ENCODE results near the gene AKAP8.
"Not testable (repeated sequence)": the region's sequence is repeated elsewhere in the genome, so short reads cannot be mapped to it uniquely, and the experiment has no call there.

Gene AKAP8

DNA sequence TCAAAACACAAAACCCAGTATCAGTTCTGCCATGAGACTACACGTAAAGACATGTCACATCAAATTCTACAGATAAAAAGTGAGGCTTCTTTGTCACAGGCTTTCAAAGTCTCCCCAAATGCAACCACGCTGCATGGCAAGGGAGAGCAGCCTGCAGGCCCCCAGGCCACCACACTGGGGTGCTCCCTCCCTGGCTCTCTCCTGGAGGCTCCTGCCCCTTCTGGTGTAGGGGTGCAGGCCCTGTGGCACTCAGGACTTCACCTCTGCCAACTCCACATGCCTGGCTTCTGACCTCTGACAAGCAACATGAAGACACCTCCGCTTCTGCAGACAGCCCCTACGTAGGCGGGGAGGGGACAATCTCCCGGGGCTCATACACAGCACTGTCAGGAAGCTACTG lies 14.3 kb downstream of the AKAP8 start:
- Histone ChIP-seq H3K27me3 (ENCODE audit: insufficient read depth, insufficient read length) (no peaks in the 10 kb centered on the region), H3K4me1 (ENCODE audit: insufficient read depth, insufficient read length) (no peaks in the 10 kb centered on the region), H3K9me3 (ENCODE audit: insufficient read depth, low read length) (peaks cover 17% of the 10 kb centered on the region; the same call in 1 of the 2 replicates), H3K4me3 (ENCODE audit: insufficient read length, low read depth) (no peak overlapping the region), H3K9ac (ENCODE audit: insufficient read length, low read depth) (no peak overlapping the region), H3K36me3 (ENCODE audit: insufficient read depth, insufficient read length, low read length) (peaks cover 71% of the 10 kb centered on the region)
- no peak for DNase-seq (ENCODE audit: low read depth, low spot score)
- TF ChIP-seq SUZ12 (IDR thresholded peaks at IDR 0.05; ENCODE audit: extremely low read depth, insufficient read depth, insufficient read length) (no peak), YY1 (IDR thresholded peaks at IDR 0.05; ENCODE audit: insufficient read depth, insufficient read length) (no peak), ZNF274 (IDR thresholded peaks at IDR 0.05; ENCODE audit: low read depth, low read length) (no peak)

- not testable (repeated sequence) for H3K4me3 ChIP-seq (ENCODE audit: insufficient read length, low read depth); H3K27me3 ChIP-seq (ENCODE audit: insufficient read depth, insufficient read length); H3K9ac ChIP-seq (ENCODE audit: insufficient read length, low read depth); DNase-seq (ENCODE audit: low read depth, low spot score); H3K4me1 ChIP-seq (ENCODE audit: insufficient read depth, insufficient read length)
- peaks cover 17% of the 10 kb centered on the region; the same call in 1 of the 2 replicates for H3K9me3 ChIP-seq (ENCODE audit: insufficient read depth, low read length)
- H3K36me3 ChIP-seq (ENCODE audit: insufficient read depth, insufficient read length, low read length) = peaks cover 69% of the 10 kb centered on the region
Observed at GRCh38 chr19:15363791-15364190, 15.8 kb downstream of the AKAP8 start.

DNA sequence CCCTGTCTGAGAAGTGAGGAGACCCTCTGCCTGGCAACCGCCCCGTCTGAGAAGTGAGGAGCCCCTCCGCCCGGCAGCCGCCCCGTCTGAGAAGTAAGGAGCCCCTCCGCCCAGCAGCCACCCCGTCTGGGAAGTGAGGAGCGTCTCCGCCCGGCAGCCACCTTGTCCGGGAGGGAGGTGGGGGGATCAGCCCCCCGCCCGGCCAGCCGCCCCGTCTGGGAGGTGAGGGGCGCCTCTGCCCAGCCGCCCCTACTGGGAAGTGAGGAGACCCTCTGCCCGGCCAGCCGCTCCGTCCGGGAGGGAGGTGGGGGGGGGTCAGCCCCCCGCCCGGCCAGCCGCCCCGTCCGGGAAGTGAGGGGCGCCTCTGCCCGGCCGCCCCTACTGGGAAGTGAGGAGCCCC lies 16.5 kb downstream of the AKAP8 start:
- H3K36me3 ChIP-seq (ENCODE audit: insufficient read depth, insufficient read length, low read length) = peaks cover 69% of the 10 kb centered on the region

GRCh38 chr19:15360015-15360414 lies 19.6 kb downstream of the AKAP8 start:
- Histone ChIP-seq H3K36me3 (ENCODE audit: insufficient read depth, insufficient read length, low read length) (peaks cover 66% of the 10 kb centered on the region), H3K9me3 (ENCODE audit: insufficient read depth, low read length) (peaks cover 14% of the 10 kb centered on the region; the same call in 1 of the 2 replicates)
- not testable (repeated sequence) for H3K27me3 ChIP-seq (ENCODE audit: insufficient read depth, insufficient read length); DNase-seq (ENCODE audit: low read depth, low spot score); H3K4me3 ChIP-seq (ENCODE audit: insufficient read length, low read depth); H3K9ac ChIP-seq (ENCODE audit: insufficient read length, low read depth); H3K4me1 ChIP-seq (ENCODE audit: insufficient read depth, insufficient read length)

More for the DNA sequence above, 16.5 kb downstream of the AKAP8 start:
- not testable (repeated sequence) for DNase-seq (ENCODE audit: low read depth, low spot score); H3K4me3 ChIP-seq (ENCODE audit: insufficient read length, low read depth); H3K27me3 ChIP-seq (ENCODE audit: insufficient read depth, insufficient read length); H3K4me1 ChIP-seq (ENCODE audit: insufficient read depth, insufficient read length); H3K9ac ChIP-seq (ENCODE audit: insufficient read length, low read depth)
- peaks cover 17% of the 10 kb centered on the region; the same call in 1 of the 2 replicates for H3K9me3 ChIP-seq (ENCODE audit: insufficient read depth, low read length)

DNA sequence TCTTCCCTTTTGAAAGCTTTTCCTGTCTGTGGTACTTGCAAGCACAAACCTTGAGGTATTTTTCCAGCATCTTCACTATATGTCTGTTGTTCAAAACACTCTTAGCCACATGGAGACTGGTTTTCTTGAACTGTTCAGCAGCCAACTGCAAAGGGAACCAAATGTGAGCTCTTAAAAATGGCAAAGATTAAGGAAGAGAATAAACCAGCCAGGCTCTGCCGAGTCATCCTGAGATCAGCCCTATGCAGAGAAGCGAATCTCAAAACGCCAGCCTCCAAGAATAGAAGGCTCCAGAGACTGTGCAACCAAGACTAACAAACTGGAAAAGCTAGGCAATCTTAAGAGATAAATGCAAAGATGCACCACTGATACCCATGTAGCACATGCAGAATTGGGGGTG lies 20.7 kb downstream of the AKAP8 start:
- DNase-seq (ENCODE audit: low read depth, low spot score) = no peak
- Histone ChIP-seq H3K9me3 (ENCODE audit: insufficient read depth, low read length) (peaks cover 5% of the 10 kb centered on the region; the same call in 1 of the 2 replicates), H3K9ac (ENCODE audit: insufficient read length, low read depth) (no peak overlapping the region), H3K27me3 (ENCODE audit: insufficient read depth, insufficient read length) (no peaks in the 10 kb centered on the region), H3K4me1 (ENCODE audit: insufficient read depth, insufficient read length) (no peaks in the 10 kb centered on the region), H3K36me3 (ENCODE audit: insufficient read depth, insufficient read length, low read length) (peaks cover 72% of the 10 kb centered on the region), H3K4me3 (ENCODE audit: insufficient read length, low read depth) (no peak overlapping the region)
- TF ChIP-seq ZNF274 (IDR thresholded peaks at IDR 0.05; ENCODE audit: low read depth, low read length) (no peak), SUZ12 (IDR thresholded peaks at IDR 0.05; ENCODE audit: extremely low read depth, insufficient read depth, insufficient read length) (no peak), YY1 (IDR thresholded peaks at IDR 0.05; ENCODE audit: insufficient read depth, insufficient read length) (no peak)

GRCh38 chr19:15357906-15358305 lies 21.7 kb downstream of the AKAP8 start:
- Histone ChIP-seq H3K9me3 (ENCODE audit: insufficient read depth, low read length) (peaks cover 5% of the 10 kb centered on the region; the same call in 1 of the 2 replicates), H3K4me3 (ENCODE audit: insufficient read length, low read depth) (no peak overlapping the region), H3K27me3 (ENCODE audit: insufficient read depth, insufficient read length) (no peaks in the 10 kb centered on the region), H3K9ac (ENCODE audit: insufficient read length, low read depth) (no peak overlapping the region), H3K4me1 (ENCODE audit: insufficient read depth, insufficient read length) (no peaks in the 10 kb centered on the region), H3K36me3 (ENCODE audit: insufficient read depth, insufficient read length, low read length) (peaks cover 80% of the 10 kb centered on the region)
- no peak for TF ChIP-seq YY1 (IDR thresholded peaks at IDR 0.05; ENCODE audit: insufficient read depth, insufficient read length)
- TF ChIP-seq SUZ12 (IDR thresholded peaks at IDR 0.05; ENCODE audit: extremely low read depth, insufficient read depth, insufficient read length) = no peak
- TF ChIP-seq ZNF274 (IDR thresholded peaks at IDR 0.05; ENCODE audit: low read depth, low read length) = no peak
- no peak for DNase-seq (ENCODE audit: low read depth, low spot score)

GRCh38 chr19:15354566-15355296 lies 24.9 kb downstream of the AKAP8 start:
- no peaks in the 10 kb centered on the region for H3K27me3 ChIP-seq (ENCODE audit: insufficient read depth, insufficient read length)
- no peak for DNase-seq (ENCODE audit: low read depth, low spot score)
- no peak overlapping the region for H3K9ac ChIP-seq (ENCODE audit: insufficient read length, low read depth)
- no peak for TF ChIP-seq YY1 (IDR thresholded peaks at IDR 0.05; ENCODE audit: insufficient read depth, insufficient read length)
- no peak for TF ChIP-seq SUZ12 (IDR thresholded peaks at IDR 0.05; ENCODE audit: extremely low read depth, insufficient read depth, insufficient read length)
- no peak for TF ChIP-seq ZNF274 (IDR thresholded peaks at IDR 0.05; ENCODE audit: low read depth, low read length)
- peaks cover 64% of the 10 kb centered on the region for H3K36me3 ChIP-seq (ENCODE audit: insufficient read depth, insufficient read length, low read length)
- H3K4me1 ChIP-seq (ENCODE audit: insufficient read depth, insufficient read length) = no peaks in the 10 kb centered on the region
- H3K9me3 ChIP-seq (ENCODE audit: insufficient read depth, low read length) = no peaks in the 10 kb centered on the region
- H3K4me3 ChIP-seq (ENCODE audit: insufficient read length, low read depth) = no peak overlapping the region

GRCh38 chr19:15353908-15354307 lies 25.7 kb downstream of the AKAP8 start:
- TF ChIP-seq ZNF274 (IDR thresholded peaks at IDR 0.05; ENCODE audit: low read depth, low read length) (no peak), YY1 (IDR thresholded peaks at IDR 0.05; ENCODE audit: insufficient read depth, insufficient read length) (no peak), SUZ12 (IDR thresholded peaks at IDR 0.05; ENCODE audit: extremely low read depth, insufficient read depth, insufficient read length) (no peak)
- H3K4me1 ChIP-seq (ENCODE audit: insufficient read depth, insufficient read length) = no peaks in the 10 kb centered on the region
- H3K9ac ChIP-seq (ENCODE audit: insufficient read length, low read depth) = no peak overlapping the region
- H3K9me3 ChIP-seq (ENCODE audit: insufficient read depth, low read length) = no peaks in the 10 kb centered on the region
- peaks cover 56% of the 10 kb centered on the region for H3K36me3 ChIP-seq (ENCODE audit: insufficient read depth, insufficient read length, low read length)
- no peak overlapping the region for H3K4me3 ChIP-seq (ENCODE audit: insufficient read length, low read depth)
- no peaks in the 10 kb centered on the region for H3K27me3 ChIP-seq (ENCODE audit: insufficient read depth, insufficient read length)
- DNase-seq (ENCODE audit: low read depth, low spot score) = no peak

DNA sequence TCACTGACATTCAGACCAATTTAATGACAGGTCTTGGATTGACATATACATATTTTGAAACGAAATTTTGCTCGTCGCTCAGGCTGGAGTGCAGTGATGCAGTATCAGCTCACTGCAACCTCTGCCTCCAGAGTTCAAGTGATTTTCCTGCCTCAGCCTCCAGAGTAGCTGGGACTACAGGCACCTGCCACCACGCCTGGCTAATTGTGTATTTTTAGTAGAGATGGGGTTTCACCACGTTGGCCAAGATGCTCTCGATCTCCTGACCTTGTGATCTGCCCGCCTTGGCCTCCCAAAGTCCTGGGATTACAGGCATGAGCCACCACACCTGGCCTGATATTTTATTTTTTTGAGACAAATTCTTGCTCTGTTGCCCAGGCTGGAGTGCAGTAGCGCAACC lies 27.1 kb downstream of the AKAP8 start:
- H3K36me3 ChIP-seq (ENCODE audit: insufficient read depth, insufficient read length, low read length) = peaks cover 42% of the 10 kb centered on the region
- not testable (repeated sequence) for H3K9me3 ChIP-seq (ENCODE audit: insufficient read depth, low read length); H3K27me3 ChIP-seq (ENCODE audit: insufficient read depth, insufficient read length); H3K9ac ChIP-seq (ENCODE audit: insufficient read length, low read depth); H3K4me3 ChIP-seq (ENCODE audit: insufficient read length, low read depth); H3K4me1 ChIP-seq (ENCODE audit: insufficient read depth, insufficient read length); DNase-seq (ENCODE audit: low read depth, low spot score)

- peaks cover 38% of the 10 kb centered on the region for H3K36me3 ChIP-seq (ENCODE audit: insufficient read depth, insufficient read length, low read length)
- not testable (repeated sequence) for H3K9me3 ChIP-seq (ENCODE audit: insufficient read depth, low read length); H3K9ac ChIP-seq (ENCODE audit: insufficient read length, low read depth); DNase-seq (ENCODE audit: low read depth, low spot score); H3K4me1 ChIP-seq (ENCODE audit: insufficient read depth, insufficient read length); H3K4me3 ChIP-seq (ENCODE audit: insufficient read length, low read depth); H3K27me3 ChIP-seq (ENCODE audit: insufficient read depth, insufficient read length)
Observed at GRCh38 chr19:15341328-15341727, 38.3 kb downstream of the AKAP8 start.

All from NT2/D1 (cell line).